HepG2 (cell line): ENCODE measurements around the gene PLEKHG2. TPM values are rescaled to one million over a fixed set of nuclear protein-coding genes. Genes with fewer than 3 reads are reported as not detected.

ENCODE experiments used
- BCL6 ChIP-seq: IDR thresholded peaks from 2 replicates; pipeline ENCODE4 v1.6.1; 2016; ENCODE audit warnings: missing genetic modification reagents, missing compliant biosample characterization
- CEBPB ChIP-seq: IDR thresholded peaks from 2 replicates; pipeline ENCODE4 v1.6.1; 2011; ENCODE audit warnings: low read depth, low read length, improper control_type of control experiment, borderline replicate concordance
- GPN1 ChIP-seq: sonication (generic); formaldehyde crosslinking; IDR thresholded peaks from 2 replicates; pipeline ENCODE4 v1.5.1; 2020; ENCODE audit warnings: missing genetic modification reagents, borderline replicate concordance
- GTF2F1 ChIP-seq: fragments of 150-350 bp; IDR thresholded peaks from 2 replicates; pipeline ENCODE4 v1.6.1; 2014; ENCODE audit warnings: low read length
- KDM4B ChIP-seq: sonication (generic); formaldehyde crosslinking; IDR thresholded peaks from 2 replicates; pipeline ENCODE4 v1.4.0; 2020; ENCODE audit warnings: missing genetic modification reagents
- KLF12 ChIP-seq: sonication (generic); formaldehyde crosslinking; IDR thresholded peaks from 2 replicates; pipeline ENCODE4 v1.4.0; 2020; ENCODE audit warnings: missing genetic modification reagents, borderline replicate concordance
- KLF13 ChIP-seq: sonication (generic); formaldehyde crosslinking; IDR thresholded peaks from 2 replicates; pipeline ENCODE4 v1.4.0; 2020; ENCODE audit warnings: mild to moderate bottlenecking, missing genetic modification reagents
- NFE2L1 ChIP-seq: sonication (generic); formaldehyde crosslinking; IDR thresholded peaks from 2 replicates; pipeline ENCODE4 v1.4.0; 2020; ENCODE audit warnings: missing genetic modification reagents, mild to moderate bottlenecking, borderline replicate concordance
- PRMT3 ChIP-seq: sonication (generic); formaldehyde crosslinking; IDR thresholded peaks from 2 replicates; pipeline ENCODE4 v1.8.1; 2022; ENCODE audit warnings: low read depth, mild to moderate bottlenecking, moderate library complexity, missing genetic modification reagents, borderline replicate concordance
- RARA ChIP-seq: IDR thresholded peaks from 2 replicates; pipeline ENCODE4 v1.6.1; 2016; ENCODE audit warnings: missing genetic modification reagents, missing compliant biosample characterization
- SKI ChIP-seq: fragments of 450-650 bp; IDR thresholded peaks from one replicate; pipeline ENCODE4 v1.6.1; 2018; ENCODE audit warnings: mild to moderate bottlenecking; ENCODE audit not compliant: partially characterized antibody
- SMAD9 ChIP-seq: sonication (generic); formaldehyde crosslinking; IDR thresholded peaks from 2 replicates; pipeline ENCODE4 v1.5.1; 2020; ENCODE audit warnings: mild to moderate bottlenecking, missing genetic modification reagents
- ZBTB7B ChIP-seq: sonication (generic); formaldehyde crosslinking; IDR thresholded peaks from 2 replicates; pipeline ENCODE4 v1.4.0; 2020; ENCODE audit warnings: missing genetic modification reagents
- ZKSCAN8 ChIP-seq: IDR thresholded peaks from 2 replicates; pipeline ENCODE4 v1.6.1; 2016; ENCODE audit warnings: borderline replicate concordance, missing genetic modification reagents, missing compliant biosample characterization
- ZNF138 ChIP-seq: sonication (generic); formaldehyde crosslinking; IDR thresholded peaks from 2 replicates; pipeline ENCODE4 v1.5.0; 2020; ENCODE audit warnings: mild to moderate bottlenecking, low read depth, missing genetic modification reagents
- ZNF234 ChIP-seq: sonication (generic); formaldehyde crosslinking; conservative IDR thresholded peaks from 2 replicates; pipeline ENCODE4 v1.5.1; 2020; ENCODE audit warnings: mild to moderate bottlenecking, missing genetic modification reagents
- ZNF639 ChIP-seq: conservative IDR thresholded peaks from 2 replicates; pipeline ENCODE4 v1.6.1; 2018; ENCODE audit warnings: missing genetic modification reagents
- ZNF850 ChIP-seq: sonication (generic); formaldehyde crosslinking; conservative IDR thresholded peaks from 2 replicates; pipeline ENCODE4 v1.9.0; 2021; ENCODE audit warnings: mild to moderate bottlenecking, missing genetic modification reagents
- ZNF883 ChIP-seq: sonication (generic); formaldehyde crosslinking; IDR thresholded peaks from 2 replicates; pipeline ENCODE4 v1.5.1; 2020; ENCODE audit warnings: mild to moderate bottlenecking, missing genetic modification reagents; ENCODE audit errors: not compliant biosample characterization
- polyA plus RNA-seq, 8 experiments: library from polyadenylated mRNA; depleted of rRNA in 3 of 8; stranded (reverse) in 7 of 8; unstranded in 1 of 8; fragments of >200 nt; fragmentation: Illumina TruSeq in 4 of 8; extraction: Trizol in 4 of 8; gene quantifications; 2 replicates each; pipeline versions ENCODE4 v1.2.1 to v1.2.3, GENCODE V29; 2011 to 2016; ENCODE audit warnings: low read depth in 4 of 8, missing spikeins in 1 of 8, mixed read lengths in 1 of 8; ENCODE audit not compliant: insufficient read depth in 1 of 8
- total RNA-seq, 5 experiments: library from RNA; depleted of rRNA; stranded (reverse); fragments of >200 nt; fragmentation: Illumina TruSeq; extraction: Trizol; gene quantifications; 2 replicates each; pipeline ENCODE4 v1.2.3, GENCODE V29; 2016; ENCODE audit warnings: low read depth in 1 of 5
- TF ChIP-seq, protein P1 (sequence below): IDR thresholded peaks from 2 replicates; pipeline ENCODE4 v1.4.0; 2020; ENCODE audit warnings: mild to moderate bottlenecking, missing genetic modification reagents
- TF ChIP-seq, protein P2 (sequence below): sonication (generic); formaldehyde crosslinking; IDR thresholded peaks from 2 replicates; pipeline ENCODE4 v1.5.1; 2020; ENCODE audit warnings: mild to moderate bottlenecking, moderate library complexity, missing genetic modification reagents
- TF ChIP-seq, protein P3 (sequence below): sonication (generic); formaldehyde crosslinking; conservative IDR thresholded peaks from 2 replicates; pipeline ENCODE4 v1.5.0; 2020; ENCODE audit warnings: missing genetic modification reagents

PLEKHG2 gene
- total and polyA plus RNA-seq, 2 of the 13 experiments (the other 11 are each of a cell fraction or from before 2014, with no cell fraction given), result 3.6 to 6.8 TPM

- TF ChIP-seq, protein P1, sequence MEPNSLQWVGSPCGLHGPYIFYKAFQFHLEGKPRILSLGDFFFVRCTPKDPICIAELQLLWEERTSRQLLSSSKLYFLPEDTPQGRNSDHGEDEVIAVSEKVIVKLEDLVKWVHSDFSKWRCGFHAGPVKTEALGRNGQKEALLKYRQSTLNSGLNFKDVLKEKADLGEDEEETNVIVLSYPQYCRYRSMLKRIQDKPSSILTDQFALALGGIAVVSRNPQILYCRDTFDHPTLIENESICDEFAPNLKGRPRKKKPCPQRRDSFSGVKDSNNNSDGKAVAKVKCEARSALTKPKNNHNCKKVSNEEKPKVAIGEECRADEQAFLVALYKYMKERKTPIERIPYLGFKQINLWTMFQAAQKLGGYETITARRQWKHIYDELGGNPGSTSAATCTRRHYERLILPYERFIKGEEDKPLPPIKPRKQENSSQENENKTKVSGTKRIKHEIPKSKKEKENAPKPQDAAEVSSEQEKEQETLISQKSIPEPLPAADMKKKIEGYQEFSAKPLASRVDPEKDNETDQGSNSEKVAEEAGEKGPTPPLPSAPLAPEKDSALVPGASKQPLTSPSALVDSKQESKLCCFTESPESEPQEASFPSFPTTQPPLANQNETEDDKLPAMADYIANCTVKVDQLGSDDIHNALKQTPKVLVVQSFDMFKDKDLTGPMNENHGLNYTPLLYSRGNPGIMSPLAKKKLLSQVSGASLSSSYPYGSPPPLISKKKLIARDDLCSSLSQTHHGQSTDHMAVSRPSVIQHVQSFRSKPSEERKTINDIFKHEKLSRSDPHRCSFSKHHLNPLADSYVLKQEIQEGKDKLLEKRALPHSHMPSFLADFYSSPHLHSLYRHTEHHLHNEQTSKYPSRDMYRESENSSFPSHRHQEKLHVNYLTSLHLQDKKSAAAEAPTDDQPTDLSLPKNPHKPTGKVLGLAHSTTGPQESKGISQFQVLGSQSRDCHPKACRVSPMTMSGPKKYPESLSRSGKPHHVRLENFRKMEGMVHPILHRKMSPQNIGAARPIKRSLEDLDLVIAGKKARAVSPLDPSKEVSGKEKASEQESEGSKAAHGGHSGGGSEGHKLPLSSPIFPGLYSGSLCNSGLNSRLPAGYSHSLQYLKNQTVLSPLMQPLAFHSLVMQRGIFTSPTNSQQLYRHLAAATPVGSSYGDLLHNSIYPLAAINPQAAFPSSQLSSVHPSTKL (CRISPR knock-in tag), result peak; percentile 60
- TF ChIP-seq KLF13 (CRISPR knock-in tag) (no peak), RARA (peak; percentile 44; the same call in 1 of the 2 replicates), ZKSCAN8 (no peak), SKI (peak; percentile 18), GTF2F1 (no peak), ZNF850 (CRISPR knock-in tag) (no peak), CEBPB (no peak), SMAD9 (CRISPR knock-in tag) (no peak), ZBTB7B (no peak; the same call in 1 of the 2 replicates), BCL6 (CRISPR knock-in tag) (no peak), ZNF639 (CRISPR knock-in tag) (0 out of 2 replicates have a peak, but pooled peaks have one; percentile 36), GPN1 (CRISPR knock-in tag) (no peak), KLF12 (CRISPR knock-in tag) (no peak), ZNF883 (CRISPR knock-in tag) (no peak), ZNF234 (CRISPR knock-in tag) (no peak), NFE2L1 (CRISPR knock-in tag) (no peak), KDM4B (CRISPR knock-in tag) (no peak), PRMT3 (no peak), ZNF138 (no peak)
- TF ChIP-seq, protein P2, sequence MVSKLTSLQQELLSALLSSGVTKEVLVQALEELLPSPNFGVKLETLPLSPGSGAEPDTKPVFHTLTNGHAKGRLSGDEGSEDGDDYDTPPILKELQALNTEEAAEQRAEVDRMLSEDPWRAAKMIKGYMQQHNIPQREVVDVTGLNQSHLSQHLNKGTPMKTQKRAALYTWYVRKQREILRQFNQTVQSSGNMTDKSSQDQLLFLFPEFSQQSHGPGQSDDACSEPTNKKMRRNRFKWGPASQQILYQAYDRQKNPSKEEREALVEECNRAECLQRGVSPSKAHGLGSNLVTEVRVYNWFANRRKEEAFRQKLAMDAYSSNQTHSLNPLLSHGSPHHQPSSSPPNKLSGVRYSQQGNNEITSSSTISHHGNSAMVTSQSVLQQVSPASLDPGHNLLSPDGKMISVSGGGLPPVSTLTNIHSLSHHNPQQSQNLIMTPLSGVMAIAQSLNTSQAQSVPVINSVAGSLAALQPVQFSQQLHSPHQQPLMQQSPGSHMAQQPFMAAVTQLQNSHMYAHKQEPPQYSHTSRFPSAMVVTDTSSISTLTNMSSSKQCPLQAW (CRISPR knock-in tag), result 0 out of 2 replicates have a peak, but pooled peaks have one; percentile 10
- TF ChIP-seq, protein P3, sequence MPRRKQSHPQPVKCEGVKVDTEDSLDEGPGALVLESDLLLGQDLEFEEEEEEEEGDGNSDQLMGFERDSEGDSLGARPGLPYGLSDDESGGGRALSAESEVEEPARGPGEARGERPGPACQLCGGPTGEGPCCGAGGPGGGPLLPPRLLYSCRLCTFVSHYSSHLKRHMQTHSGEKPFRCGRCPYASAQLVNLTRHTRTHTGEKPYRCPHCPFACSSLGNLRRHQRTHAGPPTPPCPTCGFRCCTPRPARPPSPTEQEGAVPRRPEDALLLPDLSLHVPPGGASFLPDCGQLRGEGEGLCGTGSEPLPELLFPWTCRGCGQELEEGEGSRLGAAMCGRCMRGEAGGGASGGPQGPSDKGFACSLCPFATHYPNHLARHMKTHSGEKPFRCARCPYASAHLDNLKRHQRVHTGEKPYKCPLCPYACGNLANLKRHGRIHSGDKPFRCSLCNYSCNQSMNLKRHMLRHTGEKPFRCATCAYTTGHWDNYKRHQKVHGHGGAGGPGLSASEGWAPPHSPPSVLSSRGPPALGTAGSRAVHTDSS (CRISPR knock-in tag), result no peak
Measured at GRCh38 chr19:39428283-39429112, 16.0 kb downstream of the PLEKHG2 start (continued).
